Keratinocyte (primary cell): ENCODE results near the gene FBXO30. TPM values are rescaled to one million over a fixed set of nuclear protein-coding genes. Genes with fewer than 3 reads are reported as not detected.

Experiments used
- DNase-seq: peaks from one replicate; pipeline ENCODE4 v3.0.0-alpha.2; 2011; ENCODE audit warnings: low read depth, missing footprints, low spot score
- FAIRE-seq: peaks from 2 replicates; lab custom pipeline; 2011; peaks lifted over from hg19 to GRCh38; lab: Jason Lieb, UNC
- H2AFZ ChIP-seq: 2 replicates; pipeline ENCODE4 v1.6.0; 2012; ENCODE audit warnings: low read length, control low read depth, inconsistent platforms; ENCODE audit not compliant: control insufficient read depth
- H3K27ac ChIP-seq: 2 replicates; pipeline ENCODE4 v1.5.1; 2011; ENCODE audit warnings: low read length; ENCODE audit not compliant: control insufficient read depth, insufficient read depth
- H3K27me3 ChIP-seq: 3 replicates; pipeline ENCODE4 v1.6.0; 2011; ENCODE audit warnings: low read length; ENCODE audit not compliant: control insufficient read depth, insufficient read depth; ENCODE audit errors: extremely low read depth
- H3K36me3 ChIP-seq, 2 experiments: 2 replicates in 1 of 2; 3 replicates in 1 of 2; pipeline ENCODE4 v1.5.1; 2011; ENCODE audit warnings: low read length in 2 of 2, mild to moderate bottlenecking in 1 of 2; ENCODE audit not compliant: control insufficient read depth in 2 of 2, insufficient read depth in 2 of 2; ENCODE audit errors: extremely low read depth in 1 of 2
- H3K4me1 ChIP-seq: 3 replicates; pipeline ENCODE4 v1.5.1; 2011; ENCODE audit warnings: low read length; ENCODE audit not compliant: control insufficient read depth, insufficient read depth; ENCODE audit errors: extremely low read depth
- H3K4me2 ChIP-seq: 3 replicates; pipeline ENCODE4 v1.6.0; 2011; ENCODE audit warnings: low read depth, low read length; ENCODE audit not compliant: control insufficient read depth, insufficient read depth; ENCODE audit errors: extremely low read depth
- H3K4me3 ChIP-seq, 3 experiments: fragments of 200-600 bp in 1 of 3; sonication (generic) in 1 of 3; 2 replicates in 2 of 3; 3 replicates in 1 of 3; pipeline ENCODE4 v1.5.1; 2011 to 2016; ENCODE audit warnings: low read length in 3 of 3, mild to moderate bottlenecking in 3 of 3, control low read depth in 2 of 3, inconsistent platforms in 1 of 3, low read depth in 1 of 3, mixed read lengths in 1 of 3, mixed run types in 1 of 3, moderate library complexity in 1 of 3; ENCODE audit not compliant: control insufficient read depth in 2 of 3, insufficient read depth in 2 of 3; ENCODE audit errors: extremely low read depth in 1 of 3
- H3K79me2 ChIP-seq: 2 replicates; pipeline ENCODE4 v1.6.0; 2012; ENCODE audit warnings: low read length; ENCODE audit not compliant: control insufficient read depth, insufficient read depth
- H3K9ac ChIP-seq: 3 replicates; pipeline ENCODE4 v1.6.0; 2011; ENCODE audit warnings: low read length; ENCODE audit not compliant: control insufficient read depth, insufficient read depth; ENCODE audit errors: extremely low read depth
- H3K9me1 ChIP-seq: 3 replicates; pipeline ENCODE4 v1.6.0; 2011; ENCODE audit warnings: low read length; ENCODE audit not compliant: control insufficient read depth, insufficient read depth; ENCODE audit errors: extremely low read depth
- H3K9me3 ChIP-seq: 2 replicates; pipeline ENCODE4 v1.5.1; 2012; ENCODE audit warnings: low read depth, low read length; ENCODE audit not compliant: control insufficient read depth
- H4K20me1 ChIP-seq: 3 replicates; pipeline ENCODE4 v1.6.0; 2011; ENCODE audit warnings: low read length; ENCODE audit not compliant: control insufficient read depth, insufficient read depth; ENCODE audit errors: extremely low read depth
- EZH2 ChIP-seq: IDR thresholded peaks from one replicate; pipeline ENCODE4 v1.6.1; 2012; ENCODE audit warnings: inconsistent platforms, mild to moderate bottlenecking, low read length, moderate library complexity
- dilution Hi-C: fragments of 300-500 bp; cut with MboI; formaldehyde crosslinking; loops from one replicate; pipeline ENCODE4 v1.7.0; 2020; ENCODE audit warnings: low sequenced_read_pairs; ENCODE audit not compliant: extremely low pct_ligation_motif_present
- polyA plus RNA-seq, 5 experiments: library from polyadenylated mRNA; depleted of rRNA in 3 of 5; stranded (reverse) in 3 of 5; stranded (forward) in 1 of 5; unstranded in 1 of 5; fragments of >200 nt; gene quantifications; 1 replicate in 1 of 5; 2 replicates in 3 of 5; 3 replicates in 1 of 5; pipeline versions ENCODE4 v1.2.1 to v1.2.3, GENCODE V29; 2011 to 2012; ENCODE audit warnings: missing spikeins in 2 of 5, low read depth in 1 of 5, low replicate concordance in 1 of 5
- TF ChIP-seq, protein P1 (sequence below), 3 experiments: IDR thresholded peaks in 1 of 3; conservative IDR thresholded peaks in 1 of 3; optimal IDR thresholded peaks in 1 of 3; 2 replicates in 2 of 3; 3 replicates in 1 of 3; pipeline versions ENCODE3 to v1.5.1; 2011; ENCODE audit warnings: low read length in 3 of 3, mild to moderate bottlenecking in 3 of 3, moderate library complexity in 2 of 3, control low read depth in 1 of 3, inconsistent platforms in 1 of 3; ENCODE audit not compliant: insufficient read depth in 2 of 3; ENCODE audit errors: extremely low read depth in 1 of 3

FBXO30 gene
- polyA plus RNA-seq, 1 donor (not counting 4 experiments of a cell fraction or from before 2014, with no cell fraction given) = 6.4 TPM

DNA sequence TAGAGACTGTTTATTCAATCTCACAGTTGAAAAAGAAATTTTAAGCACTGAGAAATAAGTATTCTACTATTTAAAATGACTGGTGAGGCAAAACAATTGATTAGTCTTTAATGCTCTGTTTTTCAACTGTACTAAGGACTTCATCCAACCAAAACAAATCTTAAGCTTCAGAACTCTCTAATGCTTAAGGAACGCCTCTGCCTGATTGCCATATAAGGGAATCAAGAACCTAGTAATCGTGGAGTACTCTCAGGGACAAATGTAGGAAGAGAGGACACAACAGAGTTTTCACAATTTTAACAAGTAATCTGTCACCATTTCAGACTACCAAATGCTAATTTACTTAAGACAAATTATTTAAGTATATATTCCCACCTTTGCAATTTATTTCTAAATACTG is 16.1 kb downstream of the FBXO30 start:
- Histone ChIP-seq H3K9me1 (no peaks in the 10 kb centered on the region), H3K27ac (no peak overlapping the region), H3K27me3 (no peaks in the 10 kb centered on the region), H3K4me2 (no peak overlapping the region), H3K9ac (no peak overlapping the region), H3K4me1 (peaks cover 7% of the 10 kb centered on the region), H3K4me3 (no peak overlapping the region), H3K79me2 (peaks cover 43% of the 10 kb centered on the region), H3K9me3 (no peaks in the 10 kb centered on the region), H2AFZ (no peak overlapping the region), H4K20me1 (no peaks in the 10 kb centered on the region), H3K36me3 (peaks cover 0 to 2% of the 10 kb centered on the region in 2 experiments)
- FAIRE-seq (no peak), DNase-seq (no peak)
- dilution Hi-C loops = no loop called here
- TF ChIP-seq EZH2 = no peak
- TF ChIP-seq, protein P1, sequence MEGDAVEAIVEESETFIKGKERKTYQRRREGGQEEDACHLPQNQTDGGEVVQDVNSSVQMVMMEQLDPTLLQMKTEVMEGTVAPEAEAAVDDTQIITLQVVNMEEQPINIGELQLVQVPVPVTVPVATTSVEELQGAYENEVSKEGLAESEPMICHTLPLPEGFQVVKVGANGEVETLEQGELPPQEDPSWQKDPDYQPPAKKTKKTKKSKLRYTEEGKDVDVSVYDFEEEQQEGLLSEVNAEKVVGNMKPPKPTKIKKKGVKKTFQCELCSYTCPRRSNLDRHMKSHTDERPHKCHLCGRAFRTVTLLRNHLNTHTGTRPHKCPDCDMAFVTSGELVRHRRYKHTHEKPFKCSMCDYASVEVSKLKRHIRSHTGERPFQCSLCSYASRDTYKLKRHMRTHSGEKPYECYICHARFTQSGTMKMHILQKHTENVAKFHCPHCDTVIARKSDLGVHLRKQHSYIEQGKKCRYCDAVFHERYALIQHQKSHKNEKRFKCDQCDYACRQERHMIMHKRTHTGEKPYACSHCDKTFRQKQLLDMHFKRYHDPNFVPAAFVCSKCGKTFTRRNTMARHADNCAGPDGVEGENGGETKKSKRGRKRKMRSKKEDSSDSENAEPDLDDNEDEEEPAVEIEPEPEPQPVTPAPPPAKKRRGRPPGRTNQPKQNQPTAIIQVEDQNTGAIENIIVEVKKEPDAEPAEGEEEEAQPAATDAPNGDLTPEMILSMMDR (optimal IDR thresholded peaks at IDR 0.05 in 1 of 3, IDR thresholded peaks at IDR 0.05 in 1 of 3, conservative IDR thresholded peaks at IDR 0.05 in 1 of 3; ENCODE audit: extremely low read depth in 1 of 3, insufficient read depth in 2 of 3, low read length in 3 of 3) = no peak

DNA sequence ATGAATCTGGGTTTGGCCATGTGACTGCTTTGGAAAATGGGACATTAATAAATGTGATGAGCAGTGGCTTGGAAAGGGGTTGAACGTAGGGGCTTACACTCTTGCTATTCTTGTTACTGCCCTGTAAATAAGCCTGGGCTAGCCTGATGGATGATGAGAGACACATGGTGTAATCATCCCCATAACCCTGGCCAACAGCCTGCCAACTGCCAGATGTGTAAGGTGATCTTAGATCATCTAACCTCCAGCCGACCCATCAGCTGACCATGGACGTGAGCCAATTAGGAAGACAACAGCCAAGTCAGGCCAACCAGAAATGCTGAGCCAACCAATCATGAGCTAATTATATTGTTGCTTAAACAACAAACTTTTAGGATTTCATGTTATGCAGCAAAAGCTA is 25.2 kb downstream of the FBXO30 start:
- Histone ChIP-seq H3K9me3 (no peaks in the 10 kb centered on the region), H3K4me1 (no peaks in the 10 kb centered on the region), H3K9me1 (no peaks in the 10 kb centered on the region), H3K4me2 (no peak overlapping the region), H3K36me3 (peaks cover 0 to 3% of the 10 kb centered on the region in 2 experiments), H3K4me3 (no peak overlapping the region), H3K79me2 (peaks cover 3% of the 10 kb centered on the region), H3K9ac (no peak overlapping the region), H3K27me3 (no peaks in the 10 kb centered on the region), H2AFZ (no peak overlapping the region), H3K27ac (no peak overlapping the region), H4K20me1 (no peaks in the 10 kb centered on the region)
- FAIRE-seq (no peak), DNase-seq (no peak)
- TF ChIP-seq, protein P1 (optimal IDR thresholded peaks at IDR 0.05 in 1 of 3, IDR thresholded peaks at IDR 0.05 in 1 of 3, conservative IDR thresholded peaks at IDR 0.05 in 1 of 3; ENCODE audit: extremely low read depth in 1 of 3, insufficient read depth in 2 of 3, low read length in 3 of 3) = no peak
- TF ChIP-seq EZH2 = no peak
- dilution Hi-C loops = no loop called here
